HepG2 (cell line): ENCODE measurements around the gene MRPL34. TPM values are rescaled to one million over a fixed set of nuclear protein-coding genes. Genes with fewer than 3 reads are reported as not detected.

Source experiments
- ATAC-seq: fragments of 200-7000 bp; cut with Tn5 transposase; 3 replicates; pipeline ENCODE4 v1.9.1; 2020; ENCODE audit warnings: mild to moderate bottlenecking, moderate library complexity
- BruUV-seq: library from RNA; stranded (reverse); fragments of 400-500 nt; replicated peaks from 2 replicates; lab custom pipeline; 2021; lab: Mats Ljungman, UMichigan
- CTCF ChIA-PET: fragments of 300-600 bp; formaldehyde crosslinking; extraction: SDS; loops from one replicate; lab custom pipeline; 2021; ENCODE audit warnings: low total read pairs, inconsistent platforms, low intra/inter-chr PET ratio; lab: Yijun Ruan, JAX
- POLR2A ChIA-PET: fragments of 350-600 bp; sonication (Branson Sonifier 250); formaldehyde crosslinking; loops from one replicate; lab custom pipeline; 2020; ENCODE audit warnings: antibody characterized with exemption, inconsistent platforms; lab: Yijun Ruan, JAX
- DNase-seq: peaks from one replicate; pipeline ENCODE4 v3.0.0-alpha.2; 2015; ENCODE audit warnings: low spot score
- FAIRE-seq: peaks from 3 replicates; lab custom pipeline; 2011; peaks lifted over from hg19 to GRCh38; lab: Jason Lieb, UNC
- H2AFZ ChIP-seq: one replicate; pipeline ENCODE4 v1.6.1; 2011; ENCODE audit warnings: low read length, inconsistent platforms
- H3K27ac ChIP-seq: fragments of 300-600 bp; 3 replicates; pipeline ENCODE4 v1.8.0; 2011; ENCODE audit warnings: mixed run types, mild to moderate bottlenecking, mixed read lengths, low read length, inconsistent platforms; ENCODE audit not compliant: insufficient read depth; ENCODE audit errors: extremely low read length
- H3K27me3 ChIP-seq, 2 experiments: fragments of 200-600 bp in 1 of 2; 2 replicates in 1 of 2; 3 replicates in 1 of 2; pipeline versions ENCODE4 v1.6.0 to v1.8.0; 2011; ENCODE audit warnings: low read length in 2 of 2, mild to moderate bottlenecking in 2 of 2, moderate library complexity in 2 of 2, inconsistent platforms in 1 of 2; ENCODE audit not compliant: insufficient read depth in 2 of 2, control insufficient read depth in 1 of 2
- H3K36me3 ChIP-seq, 2 experiments: fragments of 200-600 bp in 1 of 2; replicated peaks in 1 of 2; 2 replicates in 1 of 2; 3 replicates in 1 of 2; pipeline versions ENCODE4 v1.5.1 to v1.8.0; 2011; ENCODE audit warnings: low read length in 2 of 2, inconsistent platforms in 1 of 2; ENCODE audit not compliant: insufficient read depth in 2 of 2, control insufficient read depth in 1 of 2
- H3K4me1 ChIP-seq: 2 replicates; pipeline ENCODE4 v1.5.1; 2012; ENCODE audit warnings: low read length, inconsistent platforms; ENCODE audit not compliant: insufficient read depth
- H3K4me2 ChIP-seq: 2 replicates; pipeline ENCODE4 v1.6.0; 2011; ENCODE audit warnings: low read depth, low read length, inconsistent platforms
- H3K4me3 ChIP-seq, 3 experiments: fragments of 200-600 bp in 1 of 3; sonication (generic), shearing (Covaris generic) in 1 of 3; replicated peaks in 1 of 3; 2 replicates each; pipeline ENCODE4 v1.5.1; 2011 to 2016; ENCODE audit warnings: low read length in 3 of 3, inconsistent platforms in 2 of 3, low read depth in 2 of 3, mild to moderate bottlenecking in 2 of 3, control low read depth in 1 of 3, mixed read lengths in 1 of 3; ENCODE audit not compliant: insufficient read depth in 1 of 3
- H3K79me2 ChIP-seq: one replicate; pipeline ENCODE4 v1.6.1; 2011; ENCODE audit warnings: low read length, inconsistent platforms; ENCODE audit not compliant: insufficient read depth
- H3K9ac ChIP-seq: 2 replicates; pipeline ENCODE4 v1.6.0; 2011; ENCODE audit warnings: mild to moderate bottlenecking, low read depth, low read length, inconsistent platforms; ENCODE audit not compliant: insufficient read depth
- H3K9me3 ChIP-seq: 2 replicates; pipeline ENCODE4 v1.5.1; 2012; ENCODE audit warnings: mild to moderate bottlenecking, low read length
- H4K20me1 ChIP-seq: 2 replicates; pipeline ENCODE4 v1.6.0; 2011; ENCODE audit warnings: inconsistent platforms, mild to moderate bottlenecking, low read length, moderate library complexity; ENCODE audit not compliant: insufficient read depth
- ETV5 ChIP-seq: IDR thresholded peaks from 2 replicates; pipeline ENCODE4 v1.6.1; 2018; ENCODE audit warnings: missing biosample characterization, missing genetic modification reagents, inconsistent platforms, borderline replicate concordance
- NFE2L1 ChIP-seq: sonication (generic); formaldehyde crosslinking; IDR thresholded peaks from 2 replicates; pipeline ENCODE4 v1.4.0; 2020; ENCODE audit warnings: missing genetic modification reagents, mild to moderate bottlenecking, borderline replicate concordance
- ZBTB38 ChIP-seq: sonication (generic); formaldehyde crosslinking; IDR thresholded peaks from 2 replicates; pipeline ENCODE4 v1.5.1; 2020; ENCODE audit warnings: mild to moderate bottlenecking, missing genetic modification reagents
- ZIK1 ChIP-seq: sonication (generic); formaldehyde crosslinking; IDR thresholded peaks from 2 replicates; pipeline ENCODE4 v1.5.0; 2020; ENCODE audit warnings: mild to moderate bottlenecking, low read depth, missing genetic modification reagents, borderline replicate concordance
- ZNF30 ChIP-seq: sonication (generic); formaldehyde crosslinking; IDR thresholded peaks from 2 replicates; pipeline ENCODE4 v1.5.0; 2020; ENCODE audit warnings: mild to moderate bottlenecking, missing genetic modification reagents
- WGBS: methylation state at CpG from one replicate; pipeline ENCODE4 v1.1.6; 2017; ENCODE audit warnings: low lambda C conversion rate; 5-methylcytosine and 5-hydroxymethylcytosine counted together
- in situ Hi-C: cut with HindIII; loops from 2 replicates; pipeline ENCODE4 v1.10.0; 2017; ENCODE audit warnings: low pct_unique_long_range_greater_than_20kb; ENCODE audit not compliant: extremely low pct_ligation_motif_present
- intact Hi-C: fragments of 100-400 bp; cut with micrococcal nuclease; formaldehyde crosslinking; loops from one replicate; pipeline ENCODE4 v1.10.0; 2022; ENCODE audit not compliant: unreplicated experiment
- polyA plus RNA-seq, 8 experiments: library from polyadenylated mRNA; depleted of rRNA in 3 of 8; stranded (reverse) in 7 of 8; unstranded in 1 of 8; fragments of >200 nt; fragmentation: Illumina TruSeq in 4 of 8; extraction: Trizol in 4 of 8; gene quantifications; 2 replicates each; pipeline versions ENCODE4 v1.2.1 to v1.2.3, GENCODE V29; 2011 to 2016; ENCODE audit warnings: low read depth in 4 of 8, missing spikeins in 1 of 8, mixed read lengths in 1 of 8; ENCODE audit not compliant: insufficient read depth in 1 of 8
- total RNA-seq, 5 experiments: library from RNA; depleted of rRNA; stranded (reverse); fragments of >200 nt; fragmentation: Illumina TruSeq; extraction: Trizol; gene quantifications; 2 replicates each; pipeline ENCODE4 v1.2.3, GENCODE V29; 2016; ENCODE audit warnings: low read depth in 1 of 5
- TF ChIP-seq, protein P1 (sequence below): sonication (generic); formaldehyde crosslinking; IDR thresholded peaks from 2 replicates; pipeline ENCODE4 v1.5.0; 2020; ENCODE audit warnings: mild to moderate bottlenecking, missing genetic modification reagents
- TF ChIP-seq, protein P2 (sequence below): sonication (generic); formaldehyde crosslinking; IDR thresholded peaks from 2 replicates; pipeline ENCODE4 v1.9.0; 2022; ENCODE audit warnings: low read depth, missing genetic modification reagents

The MRPL34 gene
- total and polyA plus RNA-seq, 2 of the 13 experiments (the other 11 are each of a cell fraction or from before 2014, with no cell fraction given): 74.0 to 77.3 TPM

DNA sequence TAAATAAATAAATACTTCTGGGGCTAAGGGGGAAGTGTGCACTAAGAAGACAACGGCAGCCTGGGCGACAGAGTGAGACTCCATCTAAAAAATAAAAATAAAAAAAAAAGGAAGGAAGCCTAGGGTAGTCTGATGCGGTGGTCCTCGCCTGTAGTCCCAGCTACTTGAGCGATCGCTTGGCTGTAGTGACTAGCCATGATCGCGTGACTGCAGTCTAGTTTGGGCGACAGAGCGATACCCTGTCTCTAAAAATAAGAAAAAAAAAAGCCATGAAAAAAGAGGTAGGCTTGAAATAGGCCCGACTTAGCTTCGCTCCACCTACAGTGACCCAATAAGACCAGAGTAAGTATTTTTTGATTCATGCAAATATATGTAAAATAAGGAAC, 39.1 kb upstream of the MRPL34 start:
- ChIA-PET CTCF (no interaction called here), POLR2A (interaction anchor here (0.6 to 2.8 kb wide), 22 partner anchors 8 to 190 kb away, joined by 3 to 40 read pairs (median 5); partner anchors contain the start of genes BST2, DDA1, MRPL34 and NR2F6)
- H4K20me1 ChIP-seq: no peaks in the 10 kb centered on the region
- in situ Hi-C loops: no loop called here
- no peak overlapping the region for H3K4me3 ChIP-seq
- DNase-seq: no peak
- no peak for ATAC-seq
- no peak overlapping the region for H2AFZ ChIP-seq
- H3K79me2 ChIP-seq: peaks cover 13% of the 10 kb centered on the region
- no peak overlapping the region for H3K9ac ChIP-seq
- WGBS: 89% methylated on average over 12 of the region's 12 CpGs
- intact Hi-C loops: loop anchor here (5.0 kb wide), 1 partner anchor 39 kb away; the partner anchor contains the start of gene OCEL1
- H3K4me1 ChIP-seq: peaks cover 44% of the 10 kb centered on the region
- TF ChIP-seq ZBTB38: 0 out of 2 replicates have a peak, but pooled peaks have one; percentile 56
- no peak for TF ChIP-seq ETV5 (CRISPR knock-in tag)
- TF ChIP-seq NFE2L1 (CRISPR knock-in tag): no peak
- TF ChIP-seq ZIK1 (CRISPR knock-in tag): no peak
- TF ChIP-seq, protein P1, sequence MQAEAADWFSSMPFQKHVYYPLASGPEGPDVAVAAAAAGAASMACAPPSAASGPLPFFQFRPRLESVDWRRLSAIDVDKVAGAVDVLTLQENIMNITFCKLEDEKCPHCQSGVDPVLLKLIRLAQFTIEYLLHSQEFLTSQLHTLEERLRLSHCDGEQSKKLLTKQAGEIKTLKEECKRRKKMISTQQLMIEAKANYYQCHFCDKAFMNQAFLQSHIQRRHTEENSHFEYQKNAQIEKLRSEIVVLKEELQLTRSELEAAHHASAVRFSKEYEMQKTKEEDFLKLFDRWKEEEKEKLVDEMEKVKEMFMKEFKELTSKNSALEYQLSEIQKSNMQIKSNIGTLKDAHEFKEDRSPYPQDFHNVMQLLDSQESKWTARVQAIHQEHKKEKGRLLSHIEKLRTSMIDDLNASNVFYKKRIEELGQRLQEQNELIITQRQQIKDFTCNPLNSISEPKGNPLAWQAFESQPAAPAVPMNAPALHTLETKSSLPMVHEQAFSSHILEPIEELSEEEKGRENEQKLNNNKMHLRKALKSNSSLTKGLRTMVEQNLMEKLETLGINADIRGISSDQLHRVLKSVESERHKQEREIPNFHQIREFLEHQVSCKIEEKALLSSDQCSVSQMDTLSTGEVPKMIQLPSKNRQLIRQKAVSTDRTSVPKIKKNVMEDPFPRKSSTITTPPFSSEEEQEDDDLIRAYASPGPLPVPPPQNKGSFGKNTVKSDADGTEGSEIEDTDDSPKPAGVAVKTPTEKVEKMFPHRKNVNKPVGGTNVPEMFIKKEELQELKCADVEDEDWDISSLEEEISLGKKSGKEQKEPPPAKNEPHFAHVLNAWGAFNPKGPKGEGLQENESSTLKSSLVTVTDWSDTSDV: no peak
- TF ChIP-seq, protein P2, sequence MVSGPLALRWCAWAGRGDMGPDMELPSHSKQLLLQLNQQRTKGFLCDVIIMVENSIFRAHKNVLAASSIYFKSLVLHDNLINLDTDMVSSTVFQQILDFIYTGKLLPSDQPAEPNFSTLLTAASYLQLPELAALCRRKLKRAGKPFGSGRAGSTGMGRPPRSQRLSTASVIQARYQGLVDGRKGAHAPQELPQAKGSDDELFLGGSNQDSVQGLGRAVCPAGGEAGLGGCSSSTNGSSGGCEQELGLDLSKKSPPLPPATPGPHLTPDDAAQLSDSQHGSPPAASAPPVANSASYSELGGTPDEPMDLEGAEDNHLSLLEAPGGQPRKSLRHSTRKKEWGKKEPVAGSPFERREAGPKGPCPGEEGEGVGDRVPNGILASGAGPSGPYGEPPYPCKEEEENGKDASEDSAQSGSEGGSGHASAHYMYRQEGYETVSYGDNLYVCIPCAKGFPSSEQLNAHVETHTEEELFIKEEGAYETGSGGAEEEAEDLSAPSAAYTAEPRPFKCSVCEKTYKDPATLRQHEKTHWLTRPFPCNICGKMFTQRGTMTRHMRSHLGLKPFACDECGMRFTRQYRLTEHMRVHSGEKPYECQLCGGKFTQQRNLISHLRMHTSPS (CRISPR knock-in tag): no peak
- TF ChIP-seq ZNF30: no peak
- peaks cover 0 to 6% of the 10 kb centered on the region in 2 experiments; a peak in 2 of 5 replicates for H3K27me3 ChIP-seq
- peak overlapping the region; percentile 30; the same call in 1 of the 2 replicates for H3K4me2 ChIP-seq
- H3K27ac ChIP-seq: no peak overlapping the region
- no peaks in the 10 kb centered on the region for H3K9me3 ChIP-seq
- peaks cover 2 to 12% of the 10 kb centered on the region in 2 experiments; a peak in 3 of 5 replicates for H3K36me3 ChIP-seq
- no peak for FAIRE-seq
- no TSS peak for BruUV-seq
